ENCODE results near the gene ADD3. TPM values are rescaled to one million over a fixed set of nuclear protein-coding genes. Genes with fewer than 3 reads are reported as not detected.

The ADD3 gene
- total and polyA plus RNA-seq, 10 of the 15 experiments (the other 5 are each of a cell fraction or from before 2014, with no cell fraction given): 27.3 to 129 (median 67.8) TPM

GRCh38 chr10:110069502-110069982 is 61.8 kb downstream of the ADD3 start (continued):
- TF ChIP-seq ZNF687 (IDR thresholded peaks at IDR 0.05) (peak; percentile 59; the same call in 1 of the 2 replicates), RAD51 (IDR thresholded peaks at IDR 0.05) (peak; percentile 86), MEF2A (IDR thresholded peaks at IDR 0.05; ENCODE audit: insufficient read depth, low read depth, low read length) (peak; percentile 69), CUX1 (IDR thresholded peaks at IDR 0.05; ENCODE audit: insufficient replicate concordance, low read depth, low read length) (no peak), ZNF622 (IDR thresholded peaks at IDR 0.05) (no peak), BCL11A (IDR thresholded peaks at IDR 0.05; ENCODE audit: low read depth, low read length) (peak; percentile 35; the same call in 1 of the 2 replicates), HDAC6 (IDR thresholded peaks at IDR 0.05; ENCODE audit: unreplicated experiment) (no peak), GABPA (IDR thresholded peaks at IDR 0.05; ENCODE audit: low read depth) (no peak), ATF2 (IDR thresholded peaks at IDR 0.05; ENCODE audit: low read length) (peak; percentile 38; the same call in 1 of the 2 replicates), NR2F1 (conservative IDR thresholded peaks at IDR 0.05) (peak; percentile 93), ETV6 (conservative IDR thresholded peaks at IDR 0.05 in 1 of 2, IDR thresholded peaks at IDR 0.05 in 1 of 2; ENCODE audit: borderline replicate concordance in 1 of 2, low read depth in 1 of 2) (0 out of 4 replicates have a peak, but pooled peaks of 1 of the 2 experiments have one; percentile 20), MEF2B (IDR thresholded peaks at IDR 0.05; ENCODE audit: partially characterized antibody, poor library complexity, severe bottlenecking) (peak; percentile 73), TCF12 (IDR thresholded peaks at IDR 0.05; ENCODE audit: low read depth, low read length) (no peak), FOXM1 (IDR thresholded peaks at IDR 0.05; ENCODE audit: low read depth, low read length) (peak; percentile 64; the same call in 1 of the 2 replicates), SKIL (IDR thresholded peaks at IDR 0.05; ENCODE audit: low read depth, poor library complexity, severe bottlenecking) (peak; percentile 60), ATF7 (IDR thresholded peaks at IDR 0.05; ENCODE audit: low read depth) (peak; percentile 74), ZNF24 (IDR thresholded peaks at IDR 0.05) (no peak), LARP7 (IDR thresholded peaks at IDR 0.05) (no peak)

All from GM12878 (cell line).